Kidney (tissue), 14 donors: ENCODE data around the gene ANO2. TPM values are rescaled to one million over a fixed set of nuclear protein-coding genes. Genes with fewer than 3 reads are reported as not detected.
A peak's percentile ranks its signal among the peaks of the same experiment; 100 is the strongest.

ENCODE experiments used
- DNase-seq, 5 donors: peaks; one replicate each; pipeline ENCODE4 v3.0.0-alpha.2; 2013 to 2020
- FAIRE-seq: peaks from 2 replicates; lab custom pipeline; 2012; peaks lifted over from hg19 to GRCh38; lab: Jason Lieb, UNC
- H3K27ac ChIP-seq, 2 donors: one replicate each; pipeline ENCODE4 v1.7.0; 2013; ENCODE audit warnings: low read depth in 2 of 2, low read length in 2 of 2, inconsistent platforms in 1 of 2
- H3K27me3 ChIP-seq: one replicate; pipeline ENCODE4 v1.7.1; 2013; ENCODE audit warnings: low read length, inconsistent platforms; ENCODE audit not compliant: control insufficient read depth, insufficient read depth
- H3K36me3 ChIP-seq, 3 donors: one replicate each; pipeline versions ENCODE4 v1.7.0 to v1.7.1; 2013; ENCODE audit warnings: low read length in 3 of 3, control low read depth in 1 of 3, inconsistent platforms in 1 of 3; ENCODE audit not compliant: insufficient read depth in 3 of 3, control insufficient read depth in 2 of 3
- H3K4me1 ChIP-seq, 3 donors: one replicate each; pipeline versions ENCODE4 v1.7.0 to v1.7.1; 2013; ENCODE audit warnings: low read length in 3 of 3, inconsistent platforms in 1 of 3, low read depth in 1 of 3; ENCODE audit not compliant: control insufficient read depth in 2 of 3, insufficient read depth in 2 of 3
- H3K4me3 ChIP-seq, 3 donors: one replicate each; pipeline versions ENCODE4 v1.7.0 to v1.8.1; 2013; ENCODE audit warnings: low read length in 3 of 3, control low read depth in 1 of 3, inconsistent platforms in 1 of 3
- H3K9ac ChIP-seq, 3 donors: one replicate each; pipeline versions ENCODE4 v1.7.0 to v1.7.1; 2013; ENCODE audit warnings: low read length in 3 of 3, control low read depth in 1 of 3, inconsistent platforms in 1 of 3
- H3K9me3 ChIP-seq, 3 donors: one replicate each; pipeline versions ENCODE4 v1.7.0 to v1.7.1; 2013; ENCODE audit warnings: low read length in 3 of 3, control low read depth in 1 of 3, inconsistent platforms in 1 of 3; ENCODE audit not compliant: control insufficient read depth in 2 of 3, insufficient read depth in 1 of 3
- CTCF ChIP-seq: IDR thresholded peaks from 3 replicates; pipeline ENCODE4 v1.5.1; 2012; ENCODE audit warnings: mild to moderate bottlenecking, moderate library complexity, borderline replicate concordance; ENCODE audit not compliant: insufficient read depth; ENCODE audit errors: extremely low read depth
- intact Hi-C: fragments of 100-400 bp; cut with DNase I; formaldehyde crosslinking; loops from one replicate; pipeline ENCODE4 v1.11.1; 2022
- polyA plus RNA-seq: library from polyadenylated mRNA; stranded (reverse); fragments of 350-450 nt; fragmentation: Illumina TruSeq; extraction: RNeasy Lipid Tissue Mini Kit (QIAGEN cat#74804); gene quantifications from one replicate; pipeline ENCODE4 v1.2.3, GENCODE V29; 2014; ENCODE audit warnings: low read depth, low replicate concordance; ENCODE audit not compliant: insufficient read depth
- total RNA-seq: library from RNA; stranded (reverse); fragmentation: NEBNext Ultra II Directional; extraction: Animal tissue kit (Norgen Biotek cat#: 25700); gene quantifications from one replicate; pipeline ENCODE4 v1.2.1, GENCODE V29; 2021
- donor health status: control.
- donor health status: control.
- donor health status: control.
- donor health status: control.
- donor health status: control.
- donor health status: DM: yes; HTN: yes; CAD: no.
- donor health status: Normal renal cell carcinoma (clear cell type).

ANO2 gene
- total and polyA plus RNA-seq, 2 donors from 2014 or later: 0.34 to 4.4 TPM

- Histone ChIP-seq H3K9ac (no peak overlapping the region), H3K27me3 (no peaks in the 10 kb centered on the region), H3K4me1 (peaks cover 0 to 4% (median 0%) of the 10 kb centered on the region in 3 donors), H3K27ac (peak overlapping the region in 1 of 2 donors; percentile 10), H3K9me3 (no peaks in the 10 kb centered on the region), H3K36me3 (no peaks in the 10 kb centered on the region), H3K4me3 (no peak overlapping the region)
- intact Hi-C loops: no loop called here
- no peak for TF ChIP-seq CTCF
- DNase-seq (peak in 2 of 5 donors; percentile 51 to 76), FAIRE-seq (no peak)
Measured at GRCh38 chr12:5768581-5769196, 176.4 kb downstream of the ANO2 start.

DNA sequence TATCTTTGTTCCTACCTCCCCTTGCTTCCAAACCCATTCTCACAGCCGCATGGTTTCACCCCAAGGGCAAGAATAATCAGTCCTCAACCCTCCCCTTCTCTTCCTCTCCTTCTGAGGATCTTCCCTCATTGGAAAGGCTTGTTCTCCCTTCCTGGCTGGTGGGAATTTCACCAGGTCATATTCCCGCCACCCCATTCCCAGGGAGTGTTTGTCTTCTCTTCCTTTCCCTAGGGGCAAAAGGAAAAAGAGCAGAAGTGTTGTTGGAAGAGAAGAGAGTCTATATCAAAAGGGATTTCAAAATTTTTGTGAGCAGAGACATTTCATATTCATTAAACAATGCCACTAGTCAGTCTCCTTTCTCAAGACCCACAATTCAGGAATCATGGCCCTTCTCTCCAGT is 176.9 kb downstream of the ANO2 start:
- intact Hi-C loops: no loop called here
- Histone ChIP-seq H3K27ac (no peak overlapping the region), H3K27me3 (no peaks in the 10 kb centered on the region), H3K4me3 (no peak overlapping the region), H3K36me3 (no peaks in the 10 kb centered on the region), H3K9me3 (no peaks in the 10 kb centered on the region), H3K4me1 (peaks cover 0 to 4% (median 0%) of the 10 kb centered on the region in 3 donors), H3K9ac (no peak overlapping the region)
- DNase-seq (no peak), FAIRE-seq (no peak)
- TF ChIP-seq CTCF: no peak

DNA sequence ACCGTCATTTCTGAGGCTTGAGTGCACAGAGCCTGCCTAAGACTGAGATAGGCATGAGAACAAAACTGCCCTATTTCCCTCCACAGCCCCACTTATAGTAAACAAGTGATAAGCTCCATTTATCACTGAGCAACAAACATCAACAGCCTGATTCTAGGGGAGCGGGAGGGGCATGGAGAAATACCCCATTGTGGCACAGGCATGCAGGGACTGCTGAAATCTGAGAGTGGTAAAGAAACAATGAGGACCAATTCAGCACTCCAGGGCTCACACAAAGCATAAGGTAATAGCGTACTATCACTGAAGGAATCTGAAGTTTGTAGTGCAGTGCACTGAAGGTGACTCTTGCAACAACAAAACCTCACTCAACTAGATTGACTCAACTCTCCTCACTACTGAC is 186.7 kb downstream of the ANO2 start:
- Histone ChIP-seq H3K9me3 (no peaks in the 10 kb centered on the region), H3K27me3 (no peaks in the 10 kb centered on the region), H3K36me3 (no peaks in the 10 kb centered on the region), H3K27ac (no peak overlapping the region), H3K9ac (no peak overlapping the region), H3K4me1 (no peaks in the 10 kb centered on the region), H3K4me3 (no peak overlapping the region)
- no peak for TF ChIP-seq CTCF
- no peak for FAIRE-seq
- intact Hi-C loops: no loop called here
- no peak for DNase-seq
